Endothelial cell (in vitro differentiated cells): Measurements from ENCODE around the gene CCDC127. TPM values are rescaled to one million over a fixed set of nuclear protein-coding genes. Genes with fewer than 3 reads are reported as not detected.
A peak's percentile ranks its signal among the peaks of the same experiment; 100 is the strongest.

ENCODE experiments used
- DNase-seq: peaks from one replicate; pipeline ENCODE4 v3.0.0; 2021; ENCODE audit warnings: low spot score
- H3K27ac Mint-ChIP-seq: one replicate; pipeline ENCODE4 v1.8.0; 2021; ENCODE audit warnings: mixed read lengths, inconsistent platforms; ENCODE audit not compliant: unreplicated experiment
- H3K27me3 Mint-ChIP-seq: one replicate; pipeline ENCODE4 v1.8.0; 2021; ENCODE audit warnings: mild to moderate bottlenecking, moderate library complexity, mixed read lengths, inconsistent platforms; ENCODE audit not compliant: unreplicated experiment
- H3K36me3 Mint-ChIP-seq: one replicate; pipeline ENCODE4 v1.8.0; 2021; ENCODE audit warnings: mild to moderate bottlenecking, low read depth, mixed read lengths, inconsistent platforms; ENCODE audit not compliant: unreplicated experiment
- H3K4me1 Mint-ChIP-seq: one replicate; pipeline ENCODE4 v1.8.0; 2021; ENCODE audit warnings: mild to moderate bottlenecking, mixed read lengths, inconsistent platforms; ENCODE audit not compliant: unreplicated experiment
- H3K4me3 Mint-ChIP-seq: one replicate; pipeline ENCODE4 v1.8.0; 2021; ENCODE audit warnings: mild to moderate bottlenecking, mixed read lengths, inconsistent platforms; ENCODE audit not compliant: unreplicated experiment
- H3K9me3 Mint-ChIP-seq: one replicate; pipeline ENCODE4 v1.8.0; 2021; ENCODE audit warnings: mixed read lengths, inconsistent platforms; ENCODE audit not compliant: unreplicated experiment
- CTCF ChIP-seq: fragments of 200-600 bp; sonication (generic); IDR thresholded peaks from one replicate; pipeline ENCODE4 v1.5.0; 2021; ENCODE audit warnings: antibody characterized with exemption; ENCODE audit not compliant: unreplicated experiment
- total RNA-seq: library from RNA; stranded (reverse); fragmentation: NEBNext Ultra II Directional; extraction: Animal tissue kit (Norgen Biotek cat#: 25700); gene quantifications from one replicate; pipeline ENCODE4 v1.2.1, GENCODE V29; 2021; ENCODE audit not compliant: unreplicated experiment

The CCDC127 gene
- total RNA-seq, 1 donor from 2014 or later = 8.1 TPM

- Mint-ChIP-seq H3K4me3 (no peak overlapping the region), H3K4me1 (peaks cover 6% of the 10 kb centered on the region), H3K36me3 (peaks cover 4% of the 10 kb centered on the region), H3K27me3 (peaks cover 5% of the 10 kb centered on the region), H3K9me3 (no peaks in the 10 kb centered on the region), H3K27ac (no peak overlapping the region)
- no peak for DNase-seq
- no peak for TF ChIP-seq CTCF
Observed at GRCh38 chr5:185095-186070, 32.6 kb downstream of the CCDC127 start.

GRCh38 chr5:184471-184870 lies 33.5 kb downstream of the CCDC127 start:
- H3K27me3 Mint-ChIP-seq = peaks cover 8% of the 10 kb centered on the region
- no peak overlapping the region for H3K27ac Mint-ChIP-seq
- DNase-seq = no peak
- H3K4me3 Mint-ChIP-seq = no peak overlapping the region
- H3K9me3 Mint-ChIP-seq = no peaks in the 10 kb centered on the region
- peaks cover 15% of the 10 kb centered on the region for H3K4me1 Mint-ChIP-seq
- no peak for TF ChIP-seq CTCF
- peaks cover 4% of the 10 kb centered on the region for H3K36me3 Mint-ChIP-seq

GRCh38 chr5:182126-182525 lies 35.8 kb downstream of the CCDC127 start:
- H3K27ac Mint-ChIP-seq = no peak overlapping the region
- DNase-seq = no peak
- H3K9me3 Mint-ChIP-seq = no peaks in the 10 kb centered on the region
- no peak for TF ChIP-seq CTCF
- H3K36me3 Mint-ChIP-seq = peaks cover 4% of the 10 kb centered on the region
- H3K4me3 Mint-ChIP-seq = peak overlapping the region; percentile 12
- peaks cover 15% of the 10 kb centered on the region for H3K4me1 Mint-ChIP-seq
- peaks cover 6% of the 10 kb centered on the region for H3K27me3 Mint-ChIP-seq

- no peak for TF ChIP-seq CTCF
- Mint-ChIP-seq H3K4me1 (peaks cover 19% of the 10 kb centered on the region), H3K9me3 (no peaks in the 10 kb centered on the region), H3K27ac (no peak overlapping the region), H3K4me3 (no peak overlapping the region), H3K36me3 (peaks cover 4% of the 10 kb centered on the region), H3K27me3 (peaks cover 6% of the 10 kb centered on the region)
- DNase-seq = no peak
Observed at GRCh38 chr5:181566-181965, 36.4 kb downstream of the CCDC127 start.

GRCh38 chr5:181160-181559 lies 36.8 kb downstream of the CCDC127 start:
- Mint-ChIP-seq H3K4me3 (peak overlapping the region; percentile 65), H3K9me3 (no peaks in the 10 kb centered on the region), H3K27me3 (peaks cover 6% of the 10 kb centered on the region), H3K36me3 (peaks cover 4% of the 10 kb centered on the region), H3K27ac (no peak overlapping the region), H3K4me1 (peaks cover 21% of the 10 kb centered on the region)
- no peak for TF ChIP-seq CTCF
- DNase-seq = no peak
